ENCODE data around the gene SFMBT2. TPM values are rescaled to one million over a fixed set of nuclear protein-coding genes. Genes with fewer than 3 reads are reported as not detected.

The SFMBT2 gene
- total RNA-seq, 1 experiment from 2014 or later: 0.02 TPM

GRCh38 chr10:7417807-7418206 is 7.0 kb upstream of the SFMBT2 start (continued):
- TF ChIP-seq ZBTB33 (IDR thresholded peaks at IDR 0.05; ENCODE audit: extremely low read depth, insufficient replicate concordance, low read length) (no peak), RAD21 (IDR thresholded peaks at IDR 0.05; ENCODE audit: low read depth) (no peak), EZH2 (IDR thresholded peaks at IDR 0.05) (no peak), CBX3 (IDR thresholded peaks at IDR 0.05; ENCODE audit: low read depth) (no peak), SRF (IDR thresholded peaks at IDR 0.05; ENCODE audit: low read depth) (no peak), ZFX (IDR thresholded peaks at IDR 0.05) (no peak), POLR2AphosphoS5 (IDR thresholded peaks at IDR 0.05; ENCODE audit: low read depth, low read length) (no peak)

- TF ChIP-seq JUND (IDR thresholded peaks at IDR 0.05): no peak
- no peak for TF ChIP-seq SIN3A (IDR thresholded peaks at IDR 0.05; ENCODE audit: low read depth)
- TF ChIP-seq RAD21 (IDR thresholded peaks at IDR 0.05; ENCODE audit: low read depth): peak; percentile 71
- no peak for TF ChIP-seq FOSL1 (IDR thresholded peaks at IDR 0.05; ENCODE audit: low read depth)
- peak; percentile 15 to 58 (median 55); a peak in 4 of 6 replicates for TF ChIP-seq CTCF (IDR thresholded peaks at IDR 0.05 in 2 of 3, conservative IDR thresholded peaks at IDR 0.05 in 1 of 3; ENCODE audit: borderline replicate concordance in 1 of 3, insufficient read depth in 1 of 3, low read depth in 2 of 3, low read length in 2 of 3)
- TF ChIP-seq SP1 (IDR thresholded peaks at IDR 0.05; ENCODE audit: low read depth): no peak
- no peak for TF ChIP-seq SRF (IDR thresholded peaks at IDR 0.05; ENCODE audit: low read depth)
- no peak for TF ChIP-seq EZH2phosphoT487 (IDR thresholded peaks at IDR 0.05; ENCODE audit: borderline replicate concordance)
- Histone ChIP-seq H4K20me1 (ENCODE audit: insufficient read depth) (no peaks in the 10 kb centered on the region; the same call in 1 of the 2 replicates), H3K4me1 (ENCODE audit: control insufficient read depth in 1 of 2, insufficient read depth in 2 of 2, low read length in 2 of 2) (no peaks in the 10 kb centered on the region), H3K79me2 (ENCODE audit: insufficient read depth, low read length) (no peaks in the 10 kb centered on the region), H3K9me2 (ENCODE audit: insufficient read depth) (no peaks in the 10 kb centered on the region), H3K27me3 (ENCODE audit: insufficient read depth, low read length) (peaks cover 24% of the 10 kb centered on the region), H2AFZ (ENCODE audit: low read depth, low read length, poor library complexity, severe bottlenecking) (no peak overlapping the region), H3K4me3 (replicated peaks in 1 of 2; ENCODE audit: low read depth in 1 of 2, low read length in 2 of 2) (no peak overlapping the region), H3K27ac (ENCODE audit: low read depth, low read length) (no peak overlapping the region), H3K9me3 (ENCODE audit: control insufficient read depth in 1 of 2, insufficient read depth in 1 of 2, low read depth in 1 of 2, low read length in 2 of 2) (no peaks in the 10 kb centered on the region), H3K4me2 (ENCODE audit: low read length) (no peak overlapping the region), H3K9ac (ENCODE audit: low read length) (no peak overlapping the region), H3K36me3 (ENCODE audit: control insufficient read depth in 1 of 2, insufficient read depth in 2 of 2, low read length in 2 of 2) (no peaks in the 10 kb centered on the region)
- DNase-seq (ENCODE audit: low read depth, low spot score) (peak; percentile 18), ATAC-seq (no peak)
- ChIA-PET CTCF (interaction anchor here (0.9 to 1.2 kb wide), 2 partner anchors 296 to 739 kb away, joined by 3 to 5 read pairs; no protein-coding TSS in a partner anchor), POLR2A (no interaction called here), RAD21 (ENCODE audit: low non-redundant PET in 1 of 2, low total read pairs in 2 of 2, uncharacterized antibody in 2 of 2, unreplicated experiment in 2 of 2) (no interaction called here)
- BruUV-seq (replicated peaks): no TSS peak
- intact Hi-C loops (cut with micrococcal nuclease): loop anchor here (1.0 to 10.0 kb wide), 7 partner anchors 156 to 1002 kb away; no protein-coding TSS in a partner anchor
Measured at GRCh38 chr10:7417103-7417623, 6.3 kb upstream of the SFMBT2 start.

Measured in HCT116 (cell line).